SK-N-SH treated with all-trans-retinoic acid at 6 μM for 48 hours (cell line): ENCODE measurements around the gene SEC14L2.

Experiments used
- ATAC-seq: fragments of 200-7000 bp; cut with Tn5 transposase; 3 replicates; pipeline ENCODE4 v1.9.1; 2020; ENCODE audit warnings: mild to moderate bottlenecking, moderate library complexity
- ARNTL ChIP-seq: fragments of 450-650 bp; formaldehyde crosslinking; IDR thresholded peaks from 2 replicates; pipeline ENCODE4 v1.5.0; 2020; ENCODE audit warnings: low read depth, mild to moderate bottlenecking, moderate library complexity, borderline replicate concordance
- BACH2 ChIP-seq: fragments of 250-450 bp; sonication (Bioruptor Pico); IDR thresholded peaks from 2 replicates; pipeline ENCODE4 v1.9.0; 2021; ENCODE audit warnings: mild to moderate bottlenecking, borderline replicate concordance
- ESRRG ChIP-seq: fragments of 250-450 bp; sonication (Bioruptor Pico); IDR thresholded peaks from 2 replicates; pipeline ENCODE4 v1.6.1; 2021; ENCODE audit warnings: mild to moderate bottlenecking
- GLIS3 ChIP-seq: fragments of 250-450 bp; sonication (Bioruptor Pico); IDR thresholded peaks from 2 replicates; pipeline ENCODE4 v1.5.0; 2020; ENCODE audit warnings: mild to moderate bottlenecking, moderate library complexity
- ISL1 ChIP-seq: fragments of 250-450 bp; sonication (Bioruptor Pico); IDR thresholded peaks from 2 replicates; pipeline ENCODE4 v2.1.2; 2022; ENCODE audit warnings: mild to moderate bottlenecking, moderate library complexity
- OSR1 ChIP-seq: fragments of 250-450 bp; sonication (Bioruptor Pico); IDR thresholded peaks from 2 replicates; pipeline ENCODE4 v1.8.0; 2022; ENCODE audit warnings: moderate library complexity, mild to moderate bottlenecking, inconsistent platforms
- PPARA ChIP-seq: fragments of 250-450 bp; sonication (Bioruptor Pico); IDR thresholded peaks from 2 replicates; pipeline ENCODE4 v1.5.0; 2020; ENCODE audit warnings: mild to moderate bottlenecking, borderline replicate concordance
- RARB ChIP-seq: fragments of 250-450 bp; sonication (Bioruptor Pico); IDR thresholded peaks from 2 replicates; pipeline ENCODE4 v1.8.0; 2021; ENCODE audit warnings: mild to moderate bottlenecking, moderate library complexity
- SNAI2 ChIP-seq: fragments of 250-450 bp; sonication (Bioruptor Pico); IDR thresholded peaks from 2 replicates; pipeline ENCODE4 v1.5.0; 2020; ENCODE audit warnings: mild to moderate bottlenecking, moderate library complexity
- TCF4 ChIP-seq: fragments of 250-450 bp; sonication (Bioruptor Pico); IDR thresholded peaks from 2 replicates; pipeline ENCODE4 v1.8.0; 2021; ENCODE audit warnings: mild to moderate bottlenecking, moderate library complexity, borderline replicate concordance
- TOX ChIP-seq: fragments of 250-450 bp; sonication (Bioruptor Pico); IDR thresholded peaks from 2 replicates; pipeline ENCODE4 v1.8.0; 2021; ENCODE audit warnings: mild to moderate bottlenecking, moderate library complexity, borderline replicate concordance
- ZC3H10 ChIP-seq: fragments of 250-450 bp; sonication (Bioruptor Pico); IDR thresholded peaks from 2 replicates; pipeline ENCODE4 v1.5.1; 2021; ENCODE audit warnings: mild to moderate bottlenecking, moderate library complexity
- ZFP30 ChIP-seq: fragments of 450-650 bp; formaldehyde crosslinking; IDR thresholded peaks from 2 replicates; pipeline ENCODE4 v1.5.0; 2022; ENCODE audit warnings: mild to moderate bottlenecking, moderate library complexity
- ZNF565 ChIP-seq: fragments of 450-650 bp; formaldehyde crosslinking; conservative IDR thresholded peaks from 2 replicates; pipeline ENCODE4 v1.5.0; 2020; ENCODE audit warnings: low read depth, mild to moderate bottlenecking, moderate library complexity
- ZNF8 ChIP-seq: fragments of 450-650 bp; formaldehyde crosslinking; IDR thresholded peaks from 2 replicates; pipeline ENCODE4 v1.5.0; 2020; ENCODE audit warnings: mild to moderate bottlenecking, moderate library complexity
- TF ChIP-seq, protein P1 (sequence below): fragments of 250-450 bp; sonication (Bioruptor Pico); IDR thresholded peaks from 2 replicates; pipeline ENCODE4 v1.5.1; 2020; ENCODE audit warnings: low read depth, mild to moderate bottlenecking, moderate library complexity
- TF ChIP-seq, protein P2 (sequence below): fragments of 250-450 bp; sonication (Bioruptor Pico); IDR thresholded peaks from 2 replicates; pipeline ENCODE4 v1.8.0; 2020; ENCODE audit warnings: mild to moderate bottlenecking, moderate library complexity, borderline replicate concordance
- TF ChIP-seq, protein P3 (sequence below): fragments of 250-450 bp; sonication (Bioruptor Pico); IDR thresholded peaks from 2 replicates; pipeline ENCODE4 v1.5.0; 2020; ENCODE audit warnings: mild to moderate bottlenecking, moderate library complexity
- TF ChIP-seq, protein P4 (sequence below): fragments of 250-450 bp; sonication (Bioruptor Pico); IDR thresholded peaks from 2 replicates; pipeline ENCODE4 v1.8.0; 2021; ENCODE audit warnings: low read depth, mild to moderate bottlenecking, moderate library complexity, borderline replicate concordance

The SEC14L2 gene

DNA sequence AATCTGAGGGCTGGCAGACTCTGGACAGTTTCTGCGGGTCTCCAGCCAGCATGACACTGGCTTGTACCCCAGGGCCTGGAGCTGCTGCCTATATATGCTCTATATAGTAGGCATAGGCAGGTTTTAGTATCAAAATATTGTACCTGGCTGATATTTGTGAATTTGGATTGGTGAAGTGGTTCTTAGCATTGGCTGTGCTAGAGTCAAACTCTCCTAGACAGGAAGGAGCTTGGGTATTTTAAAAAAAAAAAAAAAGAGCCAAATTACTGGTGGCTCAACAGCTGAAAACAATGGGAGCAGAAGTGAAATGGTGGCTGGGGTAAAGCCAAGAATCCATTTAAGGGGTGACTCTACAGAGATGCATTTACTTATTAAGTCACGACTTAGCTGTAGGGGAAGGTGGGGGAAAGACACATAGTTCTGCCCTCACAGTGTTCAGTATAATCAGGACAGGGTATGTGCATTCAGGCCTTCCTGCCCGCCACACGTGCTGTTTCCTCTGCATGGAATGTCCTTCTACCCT is 17.8 kb downstream of the SEC14L2 start:
- no peak; the same call in 2 of the 3 replicates for ATAC-seq
- no peak for TF ChIP-seq TOX (CRISPR knock-in tag)
- no peak for TF ChIP-seq BACH2 (CRISPR knock-in tag)
- no peak for TF ChIP-seq ZC3H10 (CRISPR knock-in tag)
- TF ChIP-seq ESRRG (CRISPR knock-in tag) = no peak
- no peak for TF ChIP-seq SNAI2
- no peak for TF ChIP-seq PPARA (CRISPR knock-in tag)
- no peak for TF ChIP-seq ARNTL (CRISPR knock-in tag)
- TF ChIP-seq GLIS3 (CRISPR knock-in tag) = no peak
- TF ChIP-seq ZFP30 (CRISPR knock-in tag) = no peak
- no peak for TF ChIP-seq ISL1 (CRISPR knock-in tag)
- TF ChIP-seq RARB = no peak

DNA sequence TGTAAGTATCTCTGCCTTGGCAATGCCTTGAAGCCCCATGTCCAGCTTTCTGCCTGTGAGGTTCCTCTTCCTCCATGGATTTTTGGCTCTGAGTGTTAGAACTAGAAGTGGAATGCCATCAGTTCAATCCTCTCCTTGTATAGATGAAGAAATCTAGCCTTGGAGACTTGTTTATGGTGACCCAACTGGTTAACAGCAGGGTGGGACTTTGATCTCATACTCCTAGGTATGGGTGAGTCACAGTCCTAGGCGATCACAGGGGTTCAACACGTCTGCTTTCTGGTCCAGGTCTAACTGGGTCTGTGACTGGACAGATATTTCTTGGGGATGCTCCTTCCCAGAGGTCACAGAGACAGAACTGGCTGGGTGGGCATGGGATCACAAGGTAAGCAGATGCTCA is 19.6 kb downstream of the SEC14L2 start:
- TF ChIP-seq, protein P1, sequence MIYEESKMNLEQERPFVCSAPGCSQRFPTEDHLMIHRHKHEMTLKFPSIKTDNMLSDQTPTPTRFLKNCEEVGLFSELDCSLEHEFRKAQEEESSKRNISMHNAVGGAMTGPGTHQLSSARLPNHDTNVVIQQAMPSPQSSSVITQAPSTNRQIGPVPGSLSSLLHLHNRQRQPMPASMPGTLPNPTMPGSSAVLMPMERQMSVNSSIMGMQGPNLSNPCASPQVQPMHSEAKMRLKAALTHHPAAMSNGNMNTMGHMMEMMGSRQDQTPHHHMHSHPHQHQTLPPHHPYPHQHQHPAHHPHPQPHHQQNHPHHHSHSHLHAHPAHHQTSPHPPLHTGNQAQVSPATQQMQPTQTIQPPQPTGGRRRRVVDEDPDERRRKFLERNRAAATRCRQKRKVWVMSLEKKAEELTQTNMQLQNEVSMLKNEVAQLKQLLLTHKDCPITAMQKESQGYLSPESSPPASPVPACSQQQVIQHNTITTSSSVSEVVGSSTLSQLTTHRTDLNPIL (CRISPR knock-in tag) = no peak
- TF ChIP-seq ARNTL (CRISPR knock-in tag) (no peak), ZNF565 (CRISPR knock-in tag) (no peak), SNAI2 (no peak), OSR1 (no peak), TCF4 (CRISPR knock-in tag) (no peak), ZNF8 (CRISPR knock-in tag) (no peak), GLIS3 (CRISPR knock-in tag) (no peak), ISL1 (CRISPR knock-in tag) (no peak), TOX (CRISPR knock-in tag) (no peak), ZC3H10 (CRISPR knock-in tag) (no peak), BACH2 (CRISPR knock-in tag) (no peak)
- TF ChIP-seq, protein P2, sequence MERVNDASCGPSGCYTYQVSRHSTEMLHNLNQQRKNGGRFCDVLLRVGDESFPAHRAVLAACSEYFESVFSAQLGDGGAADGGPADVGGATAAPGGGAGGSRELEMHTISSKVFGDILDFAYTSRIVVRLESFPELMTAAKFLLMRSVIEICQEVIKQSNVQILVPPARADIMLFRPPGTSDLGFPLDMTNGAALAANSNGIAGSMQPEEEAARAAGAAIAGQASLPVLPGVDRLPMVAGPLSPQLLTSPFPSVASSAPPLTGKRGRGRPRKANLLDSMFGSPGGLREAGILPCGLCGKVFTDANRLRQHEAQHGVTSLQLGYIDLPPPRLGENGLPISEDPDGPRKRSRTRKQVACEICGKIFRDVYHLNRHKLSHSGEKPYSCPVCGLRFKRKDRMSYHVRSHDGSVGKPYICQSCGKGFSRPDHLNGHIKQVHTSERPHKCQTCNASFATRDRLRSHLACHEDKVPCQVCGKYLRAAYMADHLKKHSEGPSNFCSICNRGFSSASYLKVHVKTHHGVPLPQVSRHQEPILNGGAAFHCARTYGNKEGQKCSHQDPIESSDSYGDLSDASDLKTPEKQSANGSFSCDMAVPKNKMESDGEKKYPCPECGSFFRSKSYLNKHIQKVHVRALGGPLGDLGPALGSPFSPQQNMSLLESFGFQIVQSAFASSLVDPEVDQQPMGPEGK (CRISPR knock-in tag) = no peak
- TF ChIP-seq, protein P3, sequence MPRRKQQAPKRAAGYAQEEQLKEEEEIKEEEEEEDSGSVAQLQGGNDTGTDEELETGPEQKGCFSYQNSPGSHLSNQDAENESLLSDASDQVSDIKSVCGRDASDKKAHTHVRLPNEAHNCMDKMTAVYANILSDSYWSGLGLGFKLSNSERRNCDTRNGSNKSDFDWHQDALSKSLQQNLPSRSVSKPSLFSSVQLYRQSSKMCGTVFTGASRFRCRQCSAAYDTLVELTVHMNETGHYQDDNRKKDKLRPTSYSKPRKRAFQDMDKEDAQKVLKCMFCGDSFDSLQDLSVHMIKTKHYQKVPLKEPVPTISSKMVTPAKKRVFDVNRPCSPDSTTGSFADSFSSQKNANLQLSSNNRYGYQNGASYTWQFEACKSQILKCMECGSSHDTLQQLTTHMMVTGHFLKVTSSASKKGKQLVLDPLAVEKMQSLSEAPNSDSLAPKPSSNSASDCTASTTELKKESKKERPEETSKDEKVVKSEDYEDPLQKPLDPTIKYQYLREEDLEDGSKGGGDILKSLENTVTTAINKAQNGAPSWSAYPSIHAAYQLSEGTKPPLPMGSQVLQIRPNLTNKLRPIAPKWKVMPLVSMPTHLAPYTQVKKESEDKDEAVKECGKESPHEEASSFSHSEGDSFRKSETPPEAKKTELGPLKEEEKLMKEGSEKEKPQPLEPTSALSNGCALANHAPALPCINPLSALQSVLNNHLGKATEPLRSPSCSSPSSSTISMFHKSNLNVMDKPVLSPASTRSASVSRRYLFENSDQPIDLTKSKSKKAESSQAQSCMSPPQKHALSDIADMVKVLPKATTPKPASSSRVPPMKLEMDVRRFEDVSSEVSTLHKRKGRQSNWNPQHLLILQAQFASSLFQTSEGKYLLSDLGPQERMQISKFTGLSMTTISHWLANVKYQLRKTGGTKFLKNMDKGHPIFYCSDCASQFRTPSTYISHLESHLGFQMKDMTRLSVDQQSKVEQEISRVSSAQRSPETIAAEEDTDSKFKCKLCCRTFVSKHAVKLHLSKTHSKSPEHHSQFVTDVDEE (CRISPR knock-in tag) = no peak
- TF ChIP-seq, protein P4, sequence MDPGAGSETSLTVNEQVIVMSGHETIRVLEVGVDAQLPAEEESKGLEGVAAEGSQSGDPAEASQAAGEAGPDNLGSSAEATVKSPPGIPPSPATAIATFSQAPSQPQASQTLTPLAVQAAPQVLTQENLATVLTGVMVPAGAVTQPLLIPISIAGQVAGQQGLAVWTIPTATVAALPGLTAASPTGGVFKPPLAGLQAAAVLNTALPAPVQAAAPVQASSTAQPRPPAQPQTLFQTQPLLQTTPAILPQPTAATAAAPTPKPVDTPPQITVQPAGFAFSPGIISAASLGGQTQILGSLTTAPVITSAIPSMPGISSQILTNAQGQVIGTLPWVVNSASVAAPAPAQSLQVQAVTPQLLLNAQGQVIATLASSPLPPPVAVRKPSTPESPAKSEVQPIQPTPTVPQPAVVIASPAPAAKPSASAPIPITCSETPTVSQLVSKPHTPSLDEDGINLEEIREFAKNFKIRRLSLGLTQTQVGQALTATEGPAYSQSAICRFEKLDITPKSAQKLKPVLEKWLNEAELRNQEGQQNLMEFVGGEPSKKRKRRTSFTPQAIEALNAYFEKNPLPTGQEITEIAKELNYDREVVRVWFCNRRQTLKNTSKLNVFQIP = no peak
- TF ChIP-seq, all 23 proteins: peak for 0
- no peak for ATAC-seq

DNA sequence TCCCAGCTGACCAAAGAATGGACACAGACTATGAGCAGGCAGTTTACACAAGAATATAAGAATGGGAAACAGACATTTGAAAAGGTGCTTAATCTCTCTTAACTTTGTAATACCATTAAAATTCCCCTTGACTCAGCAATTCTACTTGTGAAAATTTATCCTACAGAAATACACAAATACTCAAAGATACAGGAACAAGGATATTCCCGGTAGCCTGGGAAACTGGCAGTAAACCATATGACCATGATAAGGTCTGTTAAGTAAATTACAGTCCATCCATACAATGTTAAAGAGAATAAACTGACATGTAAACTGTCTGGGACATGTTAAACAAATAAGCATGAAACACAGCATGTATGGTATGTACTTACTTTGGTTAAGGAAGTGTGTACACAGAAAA is 20.0 kb downstream of the SEC14L2 start:
- ATAC-seq = no peak
- TF ChIP-seq PPARA (CRISPR knock-in tag) = no peak
- TF ChIP-seq GLIS3 (CRISPR knock-in tag) = no peak
- TF ChIP-seq BACH2 (CRISPR knock-in tag) = no peak
- TF ChIP-seq TCF4 (CRISPR knock-in tag) = no peak
- TF ChIP-seq ESRRG (CRISPR knock-in tag) = no peak
- TF ChIP-seq OSR1 = no peak
- TF ChIP-seq ZC3H10 (CRISPR knock-in tag) = no peak
- no peak for TF ChIP-seq SNAI2
- TF ChIP-seq ZNF565 (CRISPR knock-in tag) = no peak
- TF ChIP-seq, all 23 proteins: peak for 0
